Astrocyte of the cerebellum (primary cell): ENCODE data around the gene ACADSB.

Experiments
- DNase-seq: peaks from one replicate; pipeline ENCODE4 v3.0.0-alpha.2; 2011; ENCODE audit warnings: low read depth
- H3K4me3 ChIP-seq: 2 replicates; pipeline ENCODE4 v1.5.1; 2011; ENCODE audit warnings: mild to moderate bottlenecking, low read depth, low read length, moderate library complexity
- CTCF ChIP-seq: IDR thresholded peaks from 2 replicates; pipeline ENCODE4 v1.5.1; 2012; ENCODE audit warnings: low read length, low read depth, moderate library complexity, mild to moderate bottlenecking; ENCODE audit errors: missing control alignments
- in situ Hi-C: cut with HindIII; loops from 2 replicates; pipeline ENCODE4 v1.10.0; 2017; ENCODE audit warnings: low sequenced_read_pairs

Gene ACADSB

GRCh38 chr10:122990278-122990677, 18.5 kb upstream of the ACADSB start:
- in situ Hi-C loops, result no loop called here
- no peak for TF ChIP-seq CTCF
- H3K4me3 ChIP-seq, result no peak overlapping the region
- DNase-seq, result no peak

- DNase-seq, result no peak
- in situ Hi-C loops, result no loop called here
- no peak for TF ChIP-seq CTCF
- H3K4me3 ChIP-seq, result no peak overlapping the region
Observed at GRCh38 chr10:122992031-122992585, 16.7 kb upstream of the ACADSB start.

- TF ChIP-seq CTCF, result no peak
- DNase-seq, result no peak
- in situ Hi-C loops, result no loop called here
- H3K4me3 ChIP-seq, result no peak overlapping the region
Observed at GRCh38 chr10:122993797-122994336, 14.9 kb upstream of the ACADSB start.

- DNase-seq, result no peak
- H3K4me3 ChIP-seq, result no peak overlapping the region
- in situ Hi-C loops, result no loop called here
- no peak for TF ChIP-seq CTCF
Observed at GRCh38 chr10:122995936-122996335, 12.9 kb upstream of the ACADSB start.

- H3K4me3 ChIP-seq, result no peak overlapping the region
- TF ChIP-seq CTCF, result no peak
- no peak for DNase-seq
- in situ Hi-C loops, result no loop called here
Observed at GRCh38 chr10:122997864-122998263, 10.9 kb upstream of the ACADSB start.

GRCh38 chr10:122998360-122998917, 10.4 kb upstream of the ACADSB start:
- no peak for TF ChIP-seq CTCF
- in situ Hi-C loops, result no loop called here
- DNase-seq, result no peak
- no peak overlapping the region for H3K4me3 ChIP-seq
